ENCODE results near the gene PDE11A.
A peak's percentile ranks its signal among the peaks of the same experiment; 100 is the strongest.

Gene PDE11A

GRCh38 chr2:177625744-177626650, 446.6 kb downstream of the PDE11A start:
- Mint-ChIP-seq H3K36me3 (ENCODE audit: low read depth) (no peaks in the 10 kb centered on the region), H3K27ac (no peak overlapping the region), H3K4me1 (ENCODE audit: low read depth) (peaks cover 9% of the 10 kb centered on the region), H3K4me3 (no peak overlapping the region), H3K27me3 (ENCODE audit: low read depth) (peaks cover 21% of the 10 kb centered on the region), H3K9me3 (no peaks in the 10 kb centered on the region)

GRCh38 chr2:177622521-177622920, 450.1 kb downstream of the PDE11A start:
- H3K9me3 Mint-ChIP-seq, result no peaks in the 10 kb centered on the region
- no peak overlapping the region for H3K4me3 Mint-ChIP-seq
- no peaks in the 10 kb centered on the region for H3K36me3 Mint-ChIP-seq (ENCODE audit: low read depth)
- H3K27ac Mint-ChIP-seq, result no peak overlapping the region
- H3K27me3 Mint-ChIP-seq (ENCODE audit: low read depth), result peaks cover 21% of the 10 kb centered on the region
- peaks cover 8% of the 10 kb centered on the region for H3K4me1 Mint-ChIP-seq (ENCODE audit: low read depth)

GRCh38 chr2:177619986-177620385, 452.6 kb downstream of the PDE11A start:
- Mint-ChIP-seq H3K4me1 (ENCODE audit: low read depth) (peaks cover 10% of the 10 kb centered on the region), H3K4me3 (no peak overlapping the region), H3K36me3 (ENCODE audit: low read depth) (peaks cover 2% of the 10 kb centered on the region), H3K27ac (no peak overlapping the region), H3K27me3 (ENCODE audit: low read depth) (peaks cover 20% of the 10 kb centered on the region), H3K9me3 (no peaks in the 10 kb centered on the region)

- H3K36me3 Mint-ChIP-seq (ENCODE audit: low read depth), result peaks cover 2% of the 10 kb centered on the region
- H3K27ac Mint-ChIP-seq, result peak overlapping the region; percentile 22
- H3K4me3 Mint-ChIP-seq, result peak overlapping the region; percentile 36
Observed at GRCh38 chr2:177619461-177619860, 453.1 kb downstream of the PDE11A start.

GRCh38 chr2:177618255-177619253, 454.0 kb downstream of the PDE11A start:
- peaks cover 17% of the 10 kb centered on the region for H3K27me3 Mint-ChIP-seq (ENCODE audit: low read depth)
- peak overlapping the region; percentile 93 for H3K4me3 Mint-ChIP-seq
- peaks cover 2% of the 10 kb centered on the region for H3K36me3 Mint-ChIP-seq (ENCODE audit: low read depth)
- H3K9me3 Mint-ChIP-seq, result no peaks in the 10 kb centered on the region
- peak overlapping the region; percentile 97 for H3K27ac Mint-ChIP-seq
- peaks cover 8% of the 10 kb centered on the region for H3K4me1 Mint-ChIP-seq (ENCODE audit: low read depth)

More at GRCh38 chr2:177619461-177619860, 453.1 kb downstream of the PDE11A start:
- peaks cover 10% of the 10 kb centered on the region for H3K4me1 Mint-ChIP-seq (ENCODE audit: low read depth)
- no peaks in the 10 kb centered on the region for H3K9me3 Mint-ChIP-seq
- H3K27me3 Mint-ChIP-seq (ENCODE audit: low read depth), result peaks cover 20% of the 10 kb centered on the region

GRCh38 chr2:177617849-177618248, 454.7 kb downstream of the PDE11A start:
- H3K4me1 Mint-ChIP-seq (ENCODE audit: low read depth), result peaks cover 8% of the 10 kb centered on the region
- H3K4me3 Mint-ChIP-seq, result peak overlapping the region; percentile 93
- peaks cover 17% of the 10 kb centered on the region for H3K27me3 Mint-ChIP-seq (ENCODE audit: low read depth)
- H3K27ac Mint-ChIP-seq, result peak overlapping the region; percentile 97
- H3K36me3 Mint-ChIP-seq (ENCODE audit: low read depth), result peaks cover 2% of the 10 kb centered on the region
- H3K9me3 Mint-ChIP-seq, result no peaks in the 10 kb centered on the region

- H3K9me3 Mint-ChIP-seq, result no peaks in the 10 kb centered on the region
- H3K27me3 Mint-ChIP-seq (ENCODE audit: low read depth), result peaks cover 14% of the 10 kb centered on the region
- H3K36me3 Mint-ChIP-seq (ENCODE audit: low read depth), result peaks cover 2% of the 10 kb centered on the region
- no peak overlapping the region for H3K4me3 Mint-ChIP-seq
- H3K27ac Mint-ChIP-seq, result no peak overlapping the region
- peaks cover 8% of the 10 kb centered on the region for H3K4me1 Mint-ChIP-seq (ENCODE audit: low read depth)
Observed at GRCh38 chr2:177616731-177617130, 455.8 kb downstream of the PDE11A start.

GRCh38 chr2:177616066-177616465, 456.5 kb downstream of the PDE11A start:
- no peak overlapping the region for H3K27ac Mint-ChIP-seq
- H3K4me1 Mint-ChIP-seq (ENCODE audit: low read depth), result peaks cover 8% of the 10 kb centered on the region
- H3K9me3 Mint-ChIP-seq, result no peaks in the 10 kb centered on the region
- H3K4me3 Mint-ChIP-seq, result no peak overlapping the region
- H3K36me3 Mint-ChIP-seq (ENCODE audit: low read depth), result peaks cover 2% of the 10 kb centered on the region
- peaks cover 7% of the 10 kb centered on the region for H3K27me3 Mint-ChIP-seq (ENCODE audit: low read depth)

- no peak overlapping the region for H3K27ac Mint-ChIP-seq
- H3K36me3 Mint-ChIP-seq (ENCODE audit: low read depth), result peaks cover 2% of the 10 kb centered on the region
- peaks cover 11% of the 10 kb centered on the region for H3K27me3 Mint-ChIP-seq (ENCODE audit: low read depth)
- no peak overlapping the region for H3K4me3 Mint-ChIP-seq
- peaks cover 2% of the 10 kb centered on the region for H3K4me1 Mint-ChIP-seq (ENCODE audit: low read depth)
- H3K9me3 Mint-ChIP-seq, result peaks cover 2% of the 10 kb centered on the region
Observed at GRCh38 chr2:177612659-177613058, 459.9 kb downstream of the PDE11A start.

GRCh38 chr2:177611310-177611886, 461.2 kb downstream of the PDE11A start:
- Mint-ChIP-seq H3K9me3 (peaks cover 7% of the 10 kb centered on the region), H3K4me3 (no peak overlapping the region), H3K27ac (no peak overlapping the region), H3K4me1 (ENCODE audit: low read depth) (no peaks in the 10 kb centered on the region), H3K36me3 (ENCODE audit: low read depth) (no peaks in the 10 kb centered on the region), H3K27me3 (ENCODE audit: low read depth) (peaks cover 11% of the 10 kb centered on the region)

GRCh38 chr2:177610813-177611212, 461.8 kb downstream of the PDE11A start:
- Mint-ChIP-seq H3K9me3 (peaks cover 7% of the 10 kb centered on the region), H3K36me3 (ENCODE audit: low read depth) (no peaks in the 10 kb centered on the region), H3K4me1 (ENCODE audit: low read depth) (no peaks in the 10 kb centered on the region), H3K27me3 (ENCODE audit: low read depth) (peaks cover 8% of the 10 kb centered on the region), H3K4me3 (no peak overlapping the region), H3K27ac (no peak overlapping the region)

GRCh38 chr2:177606636-177607035, 465.9 kb downstream of the PDE11A start:
- peaks cover 4% of the 10 kb centered on the region for H3K27me3 Mint-ChIP-seq (ENCODE audit: low read depth)
- H3K36me3 Mint-ChIP-seq (ENCODE audit: low read depth), result no peaks in the 10 kb centered on the region
- H3K4me3 Mint-ChIP-seq, result no peak overlapping the region
- H3K9me3 Mint-ChIP-seq, result peaks cover 7% of the 10 kb centered on the region
- no peak overlapping the region for H3K27ac Mint-ChIP-seq
- no peaks in the 10 kb centered on the region for H3K4me1 Mint-ChIP-seq (ENCODE audit: low read depth)

GRCh38 chr2:177604271-177605065, 468.1 kb downstream of the PDE11A start:
- no peak overlapping the region for H3K27ac Mint-ChIP-seq
- no peaks in the 10 kb centered on the region for H3K4me1 Mint-ChIP-seq (ENCODE audit: low read depth)
- no peaks in the 10 kb centered on the region for H3K27me3 Mint-ChIP-seq (ENCODE audit: low read depth)
- no peak overlapping the region for H3K4me3 Mint-ChIP-seq
- no peaks in the 10 kb centered on the region for H3K36me3 Mint-ChIP-seq (ENCODE audit: low read depth)
- peaks cover 7% of the 10 kb centered on the region for H3K9me3 Mint-ChIP-seq
